AG04450 (cell line): Measurements from ENCODE around the gene ARHGEF39. TPM values are rescaled to one million over a fixed set of nuclear protein-coding genes. Genes with fewer than 3 reads are reported as not detected.
"Not testable (repeated sequence)": the region's sequence is repeated elsewhere in the genome, so short reads cannot be mapped to it uniquely, and the experiment has no call there.

Experiments
- CTCF ChIA-PET: fragments of 300-600, 350-600 bp; formaldehyde crosslinking; extraction: SDS; loops from one replicate; lab custom pipeline; 2022; ENCODE audit warnings: antibody characterized with exemption, inconsistent platforms; lab: Charles Lee
- POLR2A ChIA-PET: fragments of 350-600 bp; formaldehyde crosslinking; extraction: SDS; loops from one replicate; lab custom pipeline; 2021; ENCODE audit warnings: antibody characterized with exemption, inconsistent platforms; lab: Yijun Ruan, JAX
- DNase-seq: peaks from one replicate; pipeline ENCODE4 v3.0.0-alpha.2; 2011; ENCODE audit warnings: low read depth, low spot score
- H3K27ac ChIP-seq: one replicate; pipeline ENCODE4 v1.5.1; 2012; ENCODE audit warnings: low read depth, low read length, control low read depth
- H3K27me3 ChIP-seq: one replicate; pipeline ENCODE4 v1.6.0; 2012; ENCODE audit warnings: low read length; ENCODE audit not compliant: control insufficient read depth, insufficient read depth
- H3K4me3 ChIP-seq: 2 replicates; pipeline ENCODE4 v1.5.1; 2011; ENCODE audit warnings: mild to moderate bottlenecking, low read depth, low read length, control low read depth
- H3K9me3 ChIP-seq: 2 replicates; pipeline ENCODE4 v1.5.1; 2012; ENCODE audit warnings: low read length; ENCODE audit not compliant: control insufficient read depth, insufficient read depth
- CTCF ChIP-seq: IDR thresholded peaks from 2 replicates; pipeline ENCODE4 v1.5.1; 2011; ENCODE audit warnings: low read depth, low read length, control low read depth, inconsistent platforms
- polyA plus RNA-seq: library from polyadenylated mRNA; depleted of rRNA; stranded (reverse); fragments of >200 nt; gene quantifications from 2 replicates; pipeline ENCODE4 v1.2.3, GENCODE V29; 2011

The ARHGEF39 gene
- polyA plus RNA-seq, 1 experiment, result 1.2 TPM

DNA sequence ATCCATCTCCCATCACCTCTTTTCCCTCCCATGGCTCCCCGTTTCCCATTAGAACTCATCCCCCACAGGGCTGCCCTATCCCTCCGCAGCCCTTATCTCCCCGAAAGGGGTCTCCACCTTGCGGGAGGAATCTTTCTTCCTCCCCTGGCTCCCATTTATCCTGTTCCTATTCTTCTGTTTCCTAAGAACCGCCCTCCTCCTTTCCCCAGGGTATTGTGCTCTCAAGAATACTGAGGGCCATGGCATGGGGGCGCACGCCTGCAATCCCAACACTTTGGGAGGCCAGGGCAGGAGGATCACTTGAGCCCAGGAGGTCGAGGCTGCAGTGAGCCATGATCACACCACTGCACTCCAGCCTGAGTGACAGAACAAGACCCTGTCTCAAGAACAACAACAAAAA, 47.4 kb downstream of the ARHGEF39 start:
- DNase-seq, result no peak
- POLR2A ChIA-PET, result no interaction called here
- Histone ChIP-seq H3K27ac (no peak overlapping the region), H3K27me3 (peaks cover 50% of the 10 kb centered on the region), H3K9me3 (no peaks in the 10 kb centered on the region; the same call in 1 of the 2 replicates), H3K4me3 (no peak overlapping the region)
- TF ChIP-seq CTCF, result no peak
- CTCF ChIA-PET, result interaction anchor here (0.6 to 1.2 kb wide), 3 partner anchors 13 to 579 kb away, joined by 3 to 4 read pairs (median 3); no protein-coding TSS in a partner anchor

- POLR2A ChIA-PET, result interaction anchor here (0.5 kb wide), 1 partner anchor 115 kb away, joined by 3 read pairs; the partner anchor contains the start of genes CREB3 and TLN1
- CTCF ChIA-PET, result interaction anchor here (0.6 to 1.9 kb wide), 5 partner anchors 12 to 578 kb away, joined by 3 to 6 read pairs (median 4); no protein-coding TSS in a partner anchor
- Histone ChIP-seq H3K27ac (no peak overlapping the region), H3K27me3 (peaks cover 51% of the 10 kb centered on the region), H3K4me3 (peak overlapping the region; percentile 48), H3K9me3 (no peaks in the 10 kb centered on the region; the same call in 1 of the 2 replicates)
- no peak for DNase-seq
- no peak for TF ChIP-seq CTCF
Observed at GRCh38 chr9:35616681-35617459, 48.1 kb downstream of the ARHGEF39 start.

- no peak overlapping the region for H3K4me3 ChIP-seq
- no peaks in the 10 kb centered on the region; the same call in 1 of the 2 replicates for H3K9me3 ChIP-seq
- no peak overlapping the region for H3K27ac ChIP-seq
- peaks cover 45% of the 10 kb centered on the region for H3K27me3 ChIP-seq
- TF ChIP-seq CTCF, result no peak
- ChIA-PET POLR2A (interaction anchor here (0.5 kb wide), 1 partner anchor 116 kb away, joined by 3 read pairs; the partner anchor contains the start of genes CREB3 and TLN1), CTCF (interaction anchor here (0.7 to 1.9 kb wide), 3 partner anchors 12 to 37 kb away, joined by 5 to 6 read pairs (median 6); no protein-coding TSS in a partner anchor)
- DNase-seq, result no peak
Observed at GRCh38 chr9:35615981-35616680, 48.9 kb downstream of the ARHGEF39 start.

DNA sequence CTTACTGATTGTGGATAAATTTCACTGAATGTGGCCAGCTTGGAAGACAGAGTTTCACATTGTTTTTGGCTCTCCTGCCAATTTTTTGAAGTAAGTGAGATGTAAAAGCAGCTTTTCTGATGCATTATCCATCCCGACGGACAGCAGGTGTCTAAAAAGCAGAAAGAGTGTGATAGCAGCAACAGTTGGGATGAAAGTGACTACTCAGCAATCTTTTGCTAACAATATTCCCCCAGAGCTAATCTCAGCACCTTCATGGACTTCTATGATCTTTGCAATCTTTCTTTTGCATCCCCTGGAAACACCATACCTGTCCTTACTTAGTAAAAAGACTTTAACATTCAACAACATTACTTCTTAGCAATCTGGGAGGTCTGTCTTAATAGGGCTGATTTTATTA, 52.2 kb downstream of the ARHGEF39 start:
- ChIA-PET POLR2A (no interaction called here), CTCF (interaction anchor here (1.6 to 3.9 kb wide), 3 partner anchors 9 to 33 kb away, joined by 3 to 18 read pairs (median 15); no protein-coding TSS in a partner anchor)
- no peak for DNase-seq
- no peak for TF ChIP-seq CTCF
- Histone ChIP-seq H3K27me3 (peaks cover 39% of the 10 kb centered on the region), H3K9me3 (no peaks in the 10 kb centered on the region; the same call in 1 of the 2 replicates), H3K4me3 (no peak overlapping the region), H3K27ac (no peak overlapping the region)

GRCh38 chr9:35612066-35612465, 52.9 kb downstream of the ARHGEF39 start:
- DNase-seq, POLR2A ChIA-PET, H3K27ac ChIP-seq, H3K9me3 ChIP-seq, H3K4me3 ChIP-seq: not testable (repeated sequence)
- CTCF ChIA-PET, result interaction anchor here (1.4 to 3.9 kb wide), 5 partner anchors 8 to 34 kb away, joined by 3 to 18 read pairs (median 7); no protein-coding TSS in a partner anchor
- H3K27me3 ChIP-seq, result peaks cover 31% of the 10 kb centered on the region
